Endodermal cell (in vitro differentiated cells): ENCODE results near the gene PNMA1. TPM values are rescaled to one million over a fixed set of nuclear protein-coding genes. Genes with fewer than 3 reads are reported as not detected.
A peak's percentile ranks its signal among the peaks of the same experiment; 100 is the strongest.

Source experiments
- DNase-seq: peaks from one replicate; pipeline ENCODE4 v3.0.0-alpha.2; 2017
- H3K27ac ChIP-seq: 2 replicates; pipeline ENCODE4 v1.5.1; 2013; ENCODE audit warnings: mild to moderate bottlenecking, low read depth, low read length, moderate library complexity
- H3K27me3 ChIP-seq: 2 replicates; pipeline ENCODE4 v1.6.1; 2013; ENCODE audit warnings: mild to moderate bottlenecking, low read length, moderate library complexity; ENCODE audit not compliant: insufficient read depth, control insufficient read depth, poor library complexity, severe bottlenecking
- H3K36me3 ChIP-seq: 2 replicates; pipeline ENCODE4 v1.7.0; 2013; ENCODE audit warnings: mild to moderate bottlenecking, low read length, moderate library complexity; ENCODE audit not compliant: control insufficient read depth, insufficient read depth
- H3K4me1 ChIP-seq: one replicate; pipeline ENCODE4 v1.7.0; 2013; ENCODE audit warnings: low read length; ENCODE audit not compliant: control insufficient read depth, insufficient read depth
- H3K4me3 ChIP-seq: 2 replicates; pipeline ENCODE4 v1.5.1; 2013; ENCODE audit warnings: mild to moderate bottlenecking, low read length, moderate library complexity
- H3K9ac ChIP-seq: 2 replicates; pipeline ENCODE4 v1.6.1; 2013; ENCODE audit warnings: mild to moderate bottlenecking, low read length, moderate library complexity; ENCODE audit not compliant: poor library complexity, severe bottlenecking; ENCODE audit errors: extremely low read depth
- H3K9me3 ChIP-seq: 2 replicates; pipeline ENCODE4 v1.6.1; 2013; ENCODE audit warnings: mild to moderate bottlenecking, low read length, moderate library complexity; ENCODE audit not compliant: control insufficient read depth
- H3K27ac Mint-ChIP-seq: 2 replicates; pipeline ENCODE4 v1.8.0; 2020; ENCODE audit warnings: mixed read lengths
- H3K27me3 Mint-ChIP-seq: 2 replicates; pipeline ENCODE4 v1.8.0; 2021; ENCODE audit warnings: mild to moderate bottlenecking, mixed read lengths; ENCODE audit not compliant: insufficient read depth
- H3K36me3 Mint-ChIP-seq: 2 replicates; pipeline ENCODE4 v1.8.0; 2020; ENCODE audit warnings: low read depth, mixed read lengths
- H3K4me1 Mint-ChIP-seq: 2 replicates; pipeline ENCODE4 v1.8.0; 2020; ENCODE audit warnings: mixed read lengths
- H3K4me3 Mint-ChIP-seq: 2 replicates; pipeline ENCODE4 v1.8.0; 2020; ENCODE audit warnings: mild to moderate bottlenecking, moderate library complexity, mixed read lengths
- H3K9me3 Mint-ChIP-seq: 2 replicates; pipeline ENCODE4 v1.8.0; 2020; ENCODE audit warnings: mild to moderate bottlenecking, mixed read lengths
- CTCF ChIP-seq: fragments of 200-600 bp; sonication (generic); conservative IDR thresholded peaks from 2 replicates; pipeline ENCODE4 v1.5.0; 2021; ENCODE audit warnings: antibody characterized with exemption, mild to moderate bottlenecking
- WGBS, 2 experiments: methylation state at CpG; one replicate each; pipeline versions ENCODE4 v1.1.5 to v1.1.7; 2013; ENCODE audit warnings: missing lambda C conversion rate in 2 of 2, mixed read lengths in 1 of 2; ENCODE audit not compliant: insufficient coverage in 1 of 2, insufficient read length in 1 of 2; 5-methylcytosine and 5-hydroxymethylcytosine counted together
- total RNA-seq, 2 donors: library from RNA; stranded (reverse); fragmentation: NEBNext Ultra II Directional in 1 of 2; extraction: Animal tissue kit (Norgen Biotek cat#: 25700) in 1 of 2; gene quantifications; 2 replicates in 1 of 2; 3 replicates in 1 of 2; pipeline ENCODE4 v1.2.1, GENCODE V29; 2021

Gene PNMA1
- total RNA-seq, 2 donors from 2014 or later: 66.9 to 70.4 TPM

- WGBS, 2 experiments: 80 to 83% methylated on average over 12 to 13 of the region's 13 CpGs
- peak overlapping the region; percentile 66 for H3K27ac ChIP-seq
- no peaks in the 10 kb centered on the region for H3K9me3 ChIP-seq
- DNase-seq: no peak
- Mint-ChIP-seq H3K9me3 (no peaks in the 10 kb centered on the region), H3K27me3 (no peaks in the 10 kb centered on the region), H3K27ac (peak overlapping the region; percentile 96), H3K4me1 (peaks cover 36% of the 10 kb centered on the region), H3K36me3 (peaks cover 36% of the 10 kb centered on the region), H3K4me3 (peak overlapping the region; percentile 72)
- no peak overlapping the region for H3K4me3 ChIP-seq
- H3K4me1 ChIP-seq: peaks cover 5% of the 10 kb centered on the region
- no peak overlapping the region for H3K9ac ChIP-seq
- no peak for TF ChIP-seq CTCF
- peaks cover 66% of the 10 kb centered on the region for H3K36me3 ChIP-seq
- H3K27me3 ChIP-seq: no peaks in the 10 kb centered on the region
Observed at GRCh38 chr14:73719361-73719760, 5.2 kb upstream of the PNMA1 start.

DNA sequence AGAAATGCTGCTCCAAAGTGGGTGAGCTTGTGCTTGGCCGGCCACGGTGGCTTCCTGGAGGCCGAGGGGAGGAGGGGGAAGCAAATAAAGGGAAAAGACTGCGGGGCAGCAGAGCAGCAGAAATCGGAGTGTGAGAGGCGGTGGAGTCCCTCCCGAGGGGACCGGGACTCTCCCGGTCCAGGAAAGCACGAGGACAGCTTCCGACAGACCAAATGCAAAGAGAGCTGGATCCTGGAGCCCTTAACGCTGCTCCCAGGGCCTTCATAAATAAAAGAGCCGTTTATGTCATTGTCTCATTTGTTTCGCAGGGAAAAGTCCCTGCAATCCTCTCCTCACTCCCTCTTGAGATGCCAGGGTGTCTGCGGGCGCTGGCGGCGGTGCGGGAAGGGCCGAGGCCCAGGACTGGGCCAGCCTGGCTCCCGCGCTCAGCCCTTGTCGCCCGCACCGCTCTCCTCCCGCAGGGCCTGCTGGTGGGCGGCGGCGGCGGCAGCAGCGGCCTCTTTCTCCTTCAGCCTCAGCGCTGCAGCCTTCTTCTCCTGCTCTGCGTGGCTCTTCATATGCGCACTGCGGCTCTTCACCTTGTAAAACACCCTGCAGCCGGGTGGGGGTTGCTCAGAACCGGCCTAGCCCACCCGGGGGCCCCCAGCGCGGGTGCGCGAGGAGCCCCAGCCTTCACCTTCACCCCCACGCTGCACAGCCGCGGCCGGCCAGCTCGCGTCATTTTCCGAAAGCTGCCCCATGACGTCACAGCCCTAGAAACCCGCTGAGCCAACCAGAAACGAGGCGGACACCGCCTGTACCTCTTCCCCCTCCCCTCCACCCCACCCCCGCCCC, 4.5 kb upstream of the PNMA1 start:
- WGBS, 2 experiments: 42 to 52% methylated on average over 25 to 50 of the region's 55 CpGs
- Histone ChIP-seq H3K4me3 (no peak overlapping the region), H3K4me1 (no peaks in the 10 kb centered on the region), H3K27me3 (no peaks in the 10 kb centered on the region), H3K36me3 (peaks cover 64% of the 10 kb centered on the region), H3K9me3 (no peaks in the 10 kb centered on the region), H3K27ac (peak overlapping the region; percentile 76), H3K9ac (no peak overlapping the region)
- peak; percentile 89 for DNase-seq
- peak overlapping the region; percentile 72 for H3K4me3 Mint-ChIP-seq
- H3K9me3 Mint-ChIP-seq: no peaks in the 10 kb centered on the region
- H3K36me3 Mint-ChIP-seq: peaks cover 32% of the 10 kb centered on the region
- no peaks in the 10 kb centered on the region for H3K27me3 Mint-ChIP-seq
- TF ChIP-seq CTCF: peak; percentile 10
- H3K4me1 Mint-ChIP-seq: peaks cover 31% of the 10 kb centered on the region
- peak overlapping the region; percentile 96 for H3K27ac Mint-ChIP-seq

GRCh38 chr14:73717711-73718417, 3.7 kb upstream of the PNMA1 start:
- no peaks in the 10 kb centered on the region for H3K9me3 ChIP-seq
- H3K9me3 Mint-ChIP-seq: no peaks in the 10 kb centered on the region
- no peak overlapping the region for H3K4me3 ChIP-seq
- H3K36me3 ChIP-seq: peaks cover 58% of the 10 kb centered on the region
- DNase-seq: peak; percentile 79
- no peaks in the 10 kb centered on the region for H3K27me3 Mint-ChIP-seq
- TF ChIP-seq CTCF: no peak
- peak overlapping the region; percentile 95 for H3K27ac Mint-ChIP-seq
- H3K36me3 Mint-ChIP-seq: peaks cover 27% of the 10 kb centered on the region
- 64 to 74% methylated on average over 16 to 20 of the region's 20 CpGs for WGBS, 2 experiments
- peak overlapping the region; percentile 72 for H3K4me3 Mint-ChIP-seq
- no peaks in the 10 kb centered on the region for H3K4me1 ChIP-seq
- no peaks in the 10 kb centered on the region for H3K27me3 ChIP-seq
- no peak overlapping the region for H3K9ac ChIP-seq
- H3K27ac ChIP-seq: peak overlapping the region; percentile 76
- H3K4me1 Mint-ChIP-seq: peaks cover 30% of the 10 kb centered on the region
